Brain microvascular endothelial cell (primary cell): ENCODE data around the gene KRT14.

ENCODE experiments used
- DNase-seq: peaks from one replicate; pipeline ENCODE4 v3.0.0-alpha.2; 2020
- H3K27ac ChIP-seq: fragments of 250-450 bp; sonication (Bioruptor Pico); 2 replicates; pipeline ENCODE4 v1.5.1; 2020; ENCODE audit warnings: mild to moderate bottlenecking, moderate library complexity
- H3K27me3 ChIP-seq: fragments of 250-450 bp; sonication (Bioruptor Pico); replicated peaks from 2 replicates; pipeline ENCODE4 v1.5.1; 2020; ENCODE audit warnings: mild to moderate bottlenecking
- H3K36me3 ChIP-seq: fragments of 250-450 bp; sonication (Bioruptor Pico); replicated peaks from 2 replicates; pipeline ENCODE4 v1.5.1; 2020; ENCODE audit warnings: mild to moderate bottlenecking
- H3K4me3 ChIP-seq: 2 replicates; pipeline ENCODE4 v1.5.1; 2011; ENCODE audit warnings: low read depth, mild to moderate bottlenecking, control low read depth, low read length, moderate library complexity
- in situ Hi-C: cut with HindIII; loops from 2 replicates; pipeline ENCODE4 v1.10.0; 2017; ENCODE audit warnings: low sequenced_read_pairs, low pct_ligation_motif_present
- TF ChIP-seq, protein P1 (sequence below): IDR thresholded peaks from 2 replicates; pipeline ENCODE4 v1.5.1; 2011; ENCODE audit warnings: low read depth, mild to moderate bottlenecking, moderate library complexity, low read length, control low read depth, inconsistent platforms; ENCODE audit errors: missing control alignments

KRT14 gene

DNA sequence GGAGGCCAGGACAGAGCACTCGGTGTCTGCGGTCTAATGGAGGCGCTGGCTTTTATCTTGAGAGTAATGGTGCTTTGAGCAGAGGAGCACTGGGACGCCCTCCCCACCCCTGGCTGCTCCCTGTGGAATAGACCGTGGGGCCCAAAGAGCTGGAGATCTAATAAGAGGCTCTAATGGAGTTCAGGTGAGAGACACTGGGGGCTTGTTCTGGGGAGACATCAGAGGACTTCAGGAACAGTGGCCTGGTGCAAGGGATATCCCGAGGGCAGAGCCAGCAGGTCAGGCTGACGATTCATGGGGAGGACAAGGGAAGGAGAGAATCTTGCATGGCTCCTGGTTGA lies 49.1 kb downstream of the KRT14 start:
- no peaks in the 10 kb centered on the region for H3K36me3 ChIP-seq
- no peak overlapping the region for H3K4me3 ChIP-seq
- TF ChIP-seq, protein P1, sequence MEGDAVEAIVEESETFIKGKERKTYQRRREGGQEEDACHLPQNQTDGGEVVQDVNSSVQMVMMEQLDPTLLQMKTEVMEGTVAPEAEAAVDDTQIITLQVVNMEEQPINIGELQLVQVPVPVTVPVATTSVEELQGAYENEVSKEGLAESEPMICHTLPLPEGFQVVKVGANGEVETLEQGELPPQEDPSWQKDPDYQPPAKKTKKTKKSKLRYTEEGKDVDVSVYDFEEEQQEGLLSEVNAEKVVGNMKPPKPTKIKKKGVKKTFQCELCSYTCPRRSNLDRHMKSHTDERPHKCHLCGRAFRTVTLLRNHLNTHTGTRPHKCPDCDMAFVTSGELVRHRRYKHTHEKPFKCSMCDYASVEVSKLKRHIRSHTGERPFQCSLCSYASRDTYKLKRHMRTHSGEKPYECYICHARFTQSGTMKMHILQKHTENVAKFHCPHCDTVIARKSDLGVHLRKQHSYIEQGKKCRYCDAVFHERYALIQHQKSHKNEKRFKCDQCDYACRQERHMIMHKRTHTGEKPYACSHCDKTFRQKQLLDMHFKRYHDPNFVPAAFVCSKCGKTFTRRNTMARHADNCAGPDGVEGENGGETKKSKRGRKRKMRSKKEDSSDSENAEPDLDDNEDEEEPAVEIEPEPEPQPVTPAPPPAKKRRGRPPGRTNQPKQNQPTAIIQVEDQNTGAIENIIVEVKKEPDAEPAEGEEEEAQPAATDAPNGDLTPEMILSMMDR, result no peak
- no peaks in the 10 kb centered on the region for H3K27me3 ChIP-seq
- no peak overlapping the region for H3K27ac ChIP-seq
- in situ Hi-C loops, result no loop called here
- no peak for DNase-seq

DNA sequence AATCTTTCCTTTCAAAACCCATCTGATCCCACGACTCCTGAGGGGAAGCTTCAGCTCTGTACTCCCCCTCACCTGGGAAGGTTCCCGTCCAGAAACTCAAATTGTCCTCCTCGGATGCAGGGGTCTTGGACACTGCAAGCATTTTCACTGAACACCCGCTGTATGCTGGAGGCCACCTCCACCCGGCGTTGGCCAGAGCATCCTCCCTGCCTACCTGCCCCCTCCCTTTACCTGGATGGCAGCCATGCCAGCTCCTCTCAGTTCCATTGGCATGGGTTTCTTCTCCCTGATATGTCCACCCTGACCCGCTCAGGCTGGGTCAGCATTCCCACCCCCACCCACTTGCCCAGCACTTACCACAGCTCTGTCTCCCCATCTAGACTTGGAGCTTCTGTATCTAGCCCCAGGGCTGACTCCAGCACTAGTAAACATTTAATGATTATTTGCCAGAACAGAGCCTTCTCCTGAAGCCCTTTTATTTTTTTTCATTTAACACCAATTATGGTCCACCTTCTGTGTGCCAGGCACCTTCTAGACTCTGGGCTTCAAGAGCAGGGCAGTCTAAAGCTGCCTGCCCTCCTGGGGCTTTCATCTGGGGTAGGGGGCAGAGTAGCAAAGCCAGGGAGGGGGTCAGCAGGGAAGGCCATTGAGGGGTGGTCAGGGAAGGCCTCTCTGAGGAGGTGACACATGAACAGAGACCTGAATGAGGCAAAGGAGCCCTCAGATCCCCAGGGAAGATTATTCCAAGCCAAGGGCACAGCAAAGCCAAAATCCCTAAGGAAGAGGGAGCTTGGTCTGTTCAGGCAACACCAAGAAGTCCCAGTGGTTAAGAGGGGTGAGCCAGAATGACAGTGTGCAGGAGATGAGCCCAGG lies 49.7 kb downstream of the KRT14 start:
- TF ChIP-seq, protein P1, result no peak
- H3K4me3 ChIP-seq, result no peak overlapping the region
- no peak overlapping the region for H3K27ac ChIP-seq
- H3K36me3 ChIP-seq, result no peaks in the 10 kb centered on the region
- in situ Hi-C loops, result no loop called here
- no peaks in the 10 kb centered on the region for H3K27me3 ChIP-seq
- no peak for DNase-seq

DNA sequence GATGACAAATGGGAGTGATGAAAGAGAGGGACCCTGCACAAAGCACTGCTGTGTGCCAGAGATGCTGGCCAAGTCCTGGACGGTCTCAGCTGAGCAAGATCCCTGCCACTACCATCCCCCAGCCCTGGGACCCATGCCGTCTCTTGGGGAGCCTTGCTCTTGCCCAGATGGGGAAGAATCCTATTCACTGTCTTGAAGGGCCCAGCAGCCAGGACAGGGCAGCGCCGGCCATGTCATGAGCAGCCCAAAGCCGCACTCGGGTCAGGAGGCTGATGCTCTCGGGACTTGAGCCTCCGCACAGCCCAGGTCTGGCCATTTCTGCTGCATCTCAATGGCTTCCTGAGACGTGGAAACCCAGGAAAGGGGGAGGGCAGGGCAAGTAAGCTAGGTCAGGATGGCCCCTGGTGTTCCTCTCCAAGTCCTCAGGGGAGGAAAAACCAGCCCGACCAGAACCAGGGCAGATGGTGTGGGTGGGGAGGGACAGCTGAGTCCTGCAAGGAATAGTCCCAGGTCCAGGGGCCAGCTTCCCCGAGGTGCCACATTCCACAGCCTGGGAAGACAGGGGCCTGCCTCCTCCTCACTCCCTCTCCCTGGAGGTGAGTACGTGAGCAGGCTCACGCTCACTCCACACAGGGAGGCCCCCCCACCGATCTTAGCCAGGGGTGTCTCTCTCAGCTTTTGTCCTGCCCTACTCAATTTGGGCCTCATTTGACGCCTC lies 50.8 kb downstream of the KRT14 start:
- no peaks in the 10 kb centered on the region for H3K27me3 ChIP-seq
- in situ Hi-C loops, result no loop called here

DNA sequence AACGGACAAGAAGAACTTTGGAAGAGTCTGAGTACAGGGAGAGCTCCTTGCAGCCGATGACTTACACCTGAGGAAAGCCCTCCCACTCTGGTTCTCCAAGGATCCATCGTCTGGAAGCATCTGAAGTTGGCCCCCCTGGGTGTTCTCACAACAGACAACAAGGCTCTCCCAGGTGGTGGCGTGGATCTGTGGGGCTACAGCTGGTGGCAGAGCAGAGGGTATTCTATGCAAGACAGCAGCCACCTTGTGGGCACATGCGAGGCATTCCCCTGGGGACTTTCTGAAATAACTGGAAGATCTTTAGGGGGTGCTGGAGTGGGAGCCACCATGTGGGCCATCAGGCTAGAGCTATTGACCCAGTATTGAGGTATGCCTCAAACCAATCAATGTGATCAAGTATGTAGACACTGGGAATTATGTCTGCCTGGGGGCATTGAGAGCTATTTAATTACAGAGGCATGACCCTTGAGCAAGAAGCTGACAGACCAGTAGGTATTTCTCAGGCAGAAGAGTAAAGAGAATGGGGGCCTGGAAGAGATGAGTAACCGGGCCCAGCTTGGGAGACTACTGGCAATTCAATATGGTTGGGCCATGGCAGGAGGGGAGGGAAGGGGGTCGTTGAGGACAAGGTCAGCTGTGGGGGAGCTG lies 51.7 kb downstream of the KRT14 start:
- TF ChIP-seq, protein P1, result no peak
- DNase-seq, result no peak
- Histone ChIP-seq H3K4me3 (no peak overlapping the region), H3K27ac (no peak overlapping the region), H3K27me3 (no peaks in the 10 kb centered on the region), H3K36me3 (no peaks in the 10 kb centered on the region)
- in situ Hi-C loops, result no loop called here

More for the DNA sequence above, 50.8 kb downstream of the KRT14 start:
- TF ChIP-seq, protein P1, result no peak
- Histone ChIP-seq H3K36me3 (no peaks in the 10 kb centered on the region), H3K4me3 (no peak overlapping the region), H3K27ac (no peak overlapping the region)
- DNase-seq, result no peak

DNA sequence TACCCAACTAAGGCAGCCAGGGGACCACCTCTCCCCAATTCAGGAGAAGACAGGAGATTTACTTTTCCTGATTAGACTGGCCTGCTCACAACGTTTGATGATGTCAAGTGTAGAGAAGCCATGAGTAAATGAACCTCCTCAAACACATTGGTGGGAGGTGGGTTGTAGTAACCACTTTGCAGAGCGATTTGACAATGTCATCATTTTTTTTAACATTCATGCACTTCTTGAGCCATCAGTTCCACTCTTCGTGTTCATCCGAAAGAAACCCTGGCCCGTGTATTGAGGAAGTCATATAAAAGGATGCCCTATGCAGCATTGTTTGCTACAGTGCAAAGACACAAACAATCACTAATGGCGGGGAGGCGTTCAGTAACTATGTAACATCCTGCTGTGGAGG lies 53.1 kb downstream of the KRT14 start:
- Histone ChIP-seq H3K4me3 (no peak overlapping the region), H3K27me3 (no peaks in the 10 kb centered on the region), H3K27ac (no peak overlapping the region), H3K36me3 (no peaks in the 10 kb centered on the region)
- no peak for DNase-seq
- TF ChIP-seq, protein P1, result no peak
- in situ Hi-C loops, result no loop called here
